ENCODE measurements around the gene SLC1A2. TPM values are rescaled to one million over a fixed set of nuclear protein-coding genes. Genes with fewer than 3 reads are reported as not detected.

The SLC1A2 gene
- total RNA-seq, 3 donors from 2014 or later: 0.03 to 0.13 (median 0.05) TPM

DNA sequence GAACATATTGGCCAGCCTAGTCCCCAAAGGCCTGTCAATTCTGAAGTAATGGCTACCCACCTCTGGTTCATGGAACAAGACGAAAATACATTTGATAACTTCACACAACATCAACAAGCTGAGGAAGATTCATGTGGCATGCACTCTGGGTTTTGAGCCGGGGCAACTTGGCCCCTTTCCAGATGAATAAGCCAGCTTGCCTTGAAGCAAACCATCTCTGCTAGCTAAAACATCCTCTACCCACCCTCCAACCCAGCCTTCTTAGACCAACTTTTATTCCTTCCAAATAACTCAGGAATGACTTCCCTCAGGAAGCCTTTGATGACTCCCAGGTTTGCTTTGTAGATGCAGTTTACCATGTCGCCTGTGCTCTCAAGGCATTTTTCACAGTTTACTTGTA lies 94.4 kb downstream of the SLC1A2 start:
- H3K4me1 Mint-ChIP-seq (ENCODE audit: low read depth): peaks cover 35% of the 10 kb centered on the region
- DNase-seq: no peak

DNA sequence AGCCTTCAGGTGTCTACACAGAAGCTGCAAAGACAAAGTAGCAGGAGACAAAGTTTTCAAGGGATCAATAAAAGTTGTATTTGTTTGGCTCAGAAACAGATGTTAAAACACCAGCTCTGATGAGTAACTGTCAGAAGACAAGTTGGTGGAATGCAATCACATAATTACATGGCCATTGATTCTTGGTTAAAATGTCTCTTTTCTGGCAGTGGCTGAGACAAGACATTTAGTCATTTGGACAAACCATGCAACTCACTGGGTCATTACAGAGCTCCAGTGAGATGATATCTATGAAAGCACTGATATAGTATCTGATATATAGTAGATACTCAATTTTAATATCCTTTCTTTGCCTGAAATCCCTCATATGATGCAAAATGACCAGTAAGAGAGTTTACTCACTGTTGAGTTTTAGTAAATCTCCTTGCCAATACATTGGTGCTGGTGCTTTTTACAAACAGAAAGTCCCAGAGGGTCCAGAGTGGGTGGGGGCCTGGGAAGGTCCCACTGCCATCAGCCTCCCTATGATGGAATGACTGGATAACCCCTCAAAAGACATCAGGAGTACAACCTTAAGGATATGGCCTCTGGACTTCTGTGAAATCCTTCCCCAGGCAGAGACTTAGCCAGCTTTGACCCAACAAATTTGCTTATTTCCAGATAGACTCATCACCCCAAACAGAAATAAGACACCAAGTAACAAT lies 95.0 kb downstream of the SLC1A2 start:
- Mint-ChIP-seq H3K4me3 (no peak overlapping the region), H3K9me3 (peaks cover 9% of the 10 kb centered on the region), H3K27me3 (ENCODE audit: low read depth) (no peaks in the 10 kb centered on the region), H3K36me3 (ENCODE audit: insufficient read depth) (peaks cover 2% of the 10 kb centered on the region), H3K4me1 (ENCODE audit: low read depth) (peaks cover 32% of the 10 kb centered on the region)
- ATAC-seq (no peak), DNase-seq (no peak)

More for the DNA sequence above, 94.4 kb downstream of the SLC1A2 start:
- no peak overlapping the region for H3K4me3 Mint-ChIP-seq
- H3K36me3 Mint-ChIP-seq (ENCODE audit: insufficient read depth): peaks cover 2% of the 10 kb centered on the region
- ATAC-seq: no peak
- H3K27me3 Mint-ChIP-seq (ENCODE audit: low read depth): no peaks in the 10 kb centered on the region
- peaks cover 9% of the 10 kb centered on the region for H3K9me3 Mint-ChIP-seq

- peaks cover 2% of the 10 kb centered on the region for H3K36me3 Mint-ChIP-seq (ENCODE audit: insufficient read depth)
- DNase-seq (no peak), ATAC-seq (no peak)
- H3K4me3 Mint-ChIP-seq: no peak overlapping the region
- H3K9me3 Mint-ChIP-seq: peaks cover 9% of the 10 kb centered on the region
- H3K27me3 Mint-ChIP-seq (ENCODE audit: low read depth): no peaks in the 10 kb centered on the region
- peaks cover 30% of the 10 kb centered on the region for H3K4me1 Mint-ChIP-seq (ENCODE audit: low read depth)
Measured at GRCh38 chr11:35323076-35323868, 96.1 kb downstream of the SLC1A2 start.

GRCh38 chr11:35322318-35322979 lies 96.9 kb downstream of the SLC1A2 start:
- no peaks in the 10 kb centered on the region for H3K27me3 Mint-ChIP-seq (ENCODE audit: low read depth)
- H3K4me3 Mint-ChIP-seq: no peak overlapping the region
- ATAC-seq (no peak), DNase-seq (no peak)
- peaks cover 5% of the 10 kb centered on the region for H3K9me3 Mint-ChIP-seq
- peaks cover 2% of the 10 kb centered on the region for H3K36me3 Mint-ChIP-seq (ENCODE audit: insufficient read depth)
- H3K4me1 Mint-ChIP-seq (ENCODE audit: low read depth): peaks cover 22% of the 10 kb centered on the region

- Mint-ChIP-seq H3K4me3 (no peak overlapping the region), H3K36me3 (ENCODE audit: insufficient read depth) (peaks cover 2% of the 10 kb centered on the region), H3K27me3 (ENCODE audit: low read depth) (no peaks in the 10 kb centered on the region), H3K9me3 (peaks cover 3% of the 10 kb centered on the region), H3K4me1 (ENCODE audit: low read depth) (peaks cover 24% of the 10 kb centered on the region)
- ATAC-seq (no peak), DNase-seq (no peak)
Measured at GRCh38 chr11:35321532-35322317, 97.6 kb downstream of the SLC1A2 start.

DNA sequence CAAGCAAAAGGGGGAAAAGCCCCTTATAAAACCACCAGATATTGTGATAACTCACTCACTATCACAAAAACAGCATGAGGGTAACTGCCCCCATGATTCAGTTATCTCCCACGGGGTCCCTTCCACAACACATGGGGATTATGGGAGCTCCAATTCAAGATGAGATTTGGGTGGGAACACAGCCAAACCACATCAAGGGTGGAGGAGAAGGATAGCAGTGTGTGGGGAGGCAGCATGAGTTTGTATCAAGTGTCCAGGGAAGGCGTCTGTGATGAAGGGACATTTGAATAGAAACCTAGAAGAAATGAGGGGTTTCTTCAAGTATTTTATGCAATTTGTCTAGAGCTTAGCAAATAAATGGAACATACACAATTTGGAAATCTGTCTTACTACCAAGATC lies 98.2 kb downstream of the SLC1A2 start:
- Mint-ChIP-seq H3K4me3 (no peak overlapping the region), H3K9me3 (peaks cover 3% of the 10 kb centered on the region), H3K36me3 (ENCODE audit: insufficient read depth) (peaks cover 2% of the 10 kb centered on the region), H3K4me1 (ENCODE audit: low read depth) (peaks cover 29% of the 10 kb centered on the region), H3K27me3 (ENCODE audit: low read depth) (no peaks in the 10 kb centered on the region)
- DNase-seq (no peak), ATAC-seq (no peak)

GRCh38 chr11:35318977-35319925 lies 100.1 kb downstream of the SLC1A2 start:
- H3K27me3 Mint-ChIP-seq (ENCODE audit: low read depth): no peaks in the 10 kb centered on the region

DNA sequence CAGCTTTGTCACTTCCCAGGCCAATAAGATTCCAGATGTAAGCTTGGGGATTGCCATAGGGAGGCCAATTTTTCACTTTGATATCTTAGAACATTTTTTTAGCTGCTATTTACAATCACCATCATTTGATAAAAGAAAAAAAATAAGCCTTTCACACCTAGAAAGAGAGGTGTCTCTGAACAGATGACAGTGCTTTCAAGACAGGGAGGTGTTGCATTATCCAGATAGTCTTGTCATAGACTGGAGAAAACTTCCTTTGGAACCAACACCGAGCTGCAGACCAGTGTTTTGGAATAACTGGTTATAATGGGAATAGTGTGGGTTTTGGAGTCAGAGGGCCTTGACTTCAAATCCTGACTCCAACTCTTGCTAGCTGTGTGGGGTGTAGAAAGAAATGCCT lies 101.0 kb downstream of the SLC1A2 start:
- Mint-ChIP-seq H3K9me3 (no peaks in the 10 kb centered on the region), H3K36me3 (ENCODE audit: insufficient read depth) (no peaks in the 10 kb centered on the region), H3K4me1 (ENCODE audit: low read depth) (peaks cover 24% of the 10 kb centered on the region), H3K27me3 (ENCODE audit: low read depth) (no peaks in the 10 kb centered on the region), H3K4me3 (no peak overlapping the region)
- ATAC-seq (no peak), DNase-seq (no peak)

More at GRCh38 chr11:35318977-35319925, 100.1 kb downstream of the SLC1A2 start:
- Mint-ChIP-seq H3K4me1 (ENCODE audit: low read depth) (peaks cover 24% of the 10 kb centered on the region), H3K36me3 (ENCODE audit: insufficient read depth) (no peaks in the 10 kb centered on the region), H3K9me3 (no peaks in the 10 kb centered on the region), H3K4me3 (no peak overlapping the region)
- ATAC-seq: no peak
- DNase-seq: no peak

- Mint-ChIP-seq H3K27me3 (ENCODE audit: low read depth) (no peaks in the 10 kb centered on the region), H3K36me3 (ENCODE audit: insufficient read depth) (no peaks in the 10 kb centered on the region)
Measured at GRCh38 chr11:35317253-35317652, 102.1 kb downstream of the SLC1A2 start.

GRCh38 chr11:35316161-35316560 lies 103.2 kb downstream of the SLC1A2 start:
- Mint-ChIP-seq H3K4me3 (no peak overlapping the region), H3K4me1 (ENCODE audit: low read depth) (peaks cover 25% of the 10 kb centered on the region), H3K9me3 (no peaks in the 10 kb centered on the region), H3K27me3 (ENCODE audit: low read depth) (no peaks in the 10 kb centered on the region), H3K36me3 (ENCODE audit: insufficient read depth) (no peaks in the 10 kb centered on the region)
- DNase-seq: no peak
- no peak for ATAC-seq

More at GRCh38 chr11:35317253-35317652, 102.1 kb downstream of the SLC1A2 start:
- Mint-ChIP-seq H3K9me3 (no peaks in the 10 kb centered on the region), H3K4me3 (no peak overlapping the region), H3K4me1 (ENCODE audit: low read depth) (peaks cover 25% of the 10 kb centered on the region)
- ATAC-seq: no peak
- DNase-seq: no peak

GRCh38 chr11:35313760-35314153 lies 105.6 kb downstream of the SLC1A2 start:
- Mint-ChIP-seq H3K9me3 (no peaks in the 10 kb centered on the region), H3K4me1 (ENCODE audit: low read depth) (peaks cover 16% of the 10 kb centered on the region), H3K27me3 (ENCODE audit: low read depth) (no peaks in the 10 kb centered on the region), H3K36me3 (ENCODE audit: insufficient read depth) (no peaks in the 10 kb centered on the region), H3K4me3 (no peak overlapping the region)
- no peak for ATAC-seq
- DNase-seq: no peak

- DNase-seq (no peak), ATAC-seq (no peak)
- H3K36me3 Mint-ChIP-seq (ENCODE audit: insufficient read depth): no peaks in the 10 kb centered on the region
- peaks cover 13% of the 10 kb centered on the region for H3K4me1 Mint-ChIP-seq (ENCODE audit: low read depth)
- no peaks in the 10 kb centered on the region for H3K9me3 Mint-ChIP-seq
- no peaks in the 10 kb centered on the region for H3K27me3 Mint-ChIP-seq (ENCODE audit: low read depth)
- H3K4me3 Mint-ChIP-seq: no peak overlapping the region
Measured at GRCh38 chr11:35313066-35313759, 106.1 kb downstream of the SLC1A2 start.

DNA sequence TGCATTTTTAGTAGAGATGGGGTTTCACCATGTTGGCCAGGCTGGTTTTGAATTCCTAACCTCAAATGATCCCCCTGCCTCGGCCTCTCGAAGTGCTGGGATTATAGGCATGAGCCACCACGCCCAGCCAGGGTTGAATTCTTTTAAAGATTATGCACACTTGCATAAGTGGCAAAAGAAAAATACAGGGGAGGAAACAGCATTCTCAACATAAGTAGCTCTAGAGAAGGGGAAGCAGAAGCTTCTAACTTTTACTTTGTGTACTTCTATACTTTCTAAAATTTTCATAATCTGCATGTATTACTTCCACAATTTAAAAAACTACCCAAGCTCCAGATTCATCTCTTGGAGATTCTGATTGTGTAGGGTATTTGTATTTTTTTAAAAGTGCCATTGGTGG lies 108.0 kb downstream of the SLC1A2 start:
- ATAC-seq (no peak), DNase-seq (no peak)
- Mint-ChIP-seq H3K4me3 (no peak overlapping the region), H3K4me1 (ENCODE audit: low read depth) (peaks cover 6% of the 10 kb centered on the region), H3K27me3 (ENCODE audit: low read depth) (no peaks in the 10 kb centered on the region), H3K9me3 (no peaks in the 10 kb centered on the region), H3K36me3 (ENCODE audit: insufficient read depth) (no peaks in the 10 kb centered on the region)

Measured in activated T-cell treated with anti-CD3 and anti-CD28 coated beads, Interleukin-2, amount 50 U/mL, for 4 hours (primary cell).